G401 (cell line): Measurements from ENCODE around the gene ISY1. TPM values are rescaled to one million over a fixed set of nuclear protein-coding genes. Genes with fewer than 3 reads are reported as not detected.
A peak's percentile ranks its signal among the peaks of the same experiment; 100 is the strongest.
"Not testable (repeated sequence)": the region's sequence is repeated elsewhere in the genome, so short reads cannot be mapped to it uniquely, and the experiment has no call there.

Experiments
- DNase-seq: peaks from one replicate; pipeline ENCODE4 v3.0.0-alpha.2; 2015; ENCODE audit warnings: low spot score
- in situ Hi-C: cut with HindIII; loops from 2 replicates; pipeline ENCODE4 v1.10.0; 2016; ENCODE audit warnings: low sequenced_read_pairs, mixed read lengths
- total RNA-seq: library from RNA; depleted of rRNA; stranded (reverse); fragments of >200 nt; shearing (Covaris generic); gene quantifications from 2 replicates; pipeline ENCODE4 v1.2.3, GENCODE V29; 2014; rRNA removed

ISY1 gene
- total RNA-seq, 1 experiment from 2014 or later, result 64.2 TPM

GRCh38 chr3:129104051-129104450, 56.8 kb downstream of the ISY1 start:
- in situ Hi-C loops, result no loop called here
- DNase-seq, result no peak

- DNase-seq, result no peak
- in situ Hi-C loops, result no loop called here
Measured at GRCh38 chr3:129103296-129103695, 57.6 kb downstream of the ISY1 start.

DNA sequence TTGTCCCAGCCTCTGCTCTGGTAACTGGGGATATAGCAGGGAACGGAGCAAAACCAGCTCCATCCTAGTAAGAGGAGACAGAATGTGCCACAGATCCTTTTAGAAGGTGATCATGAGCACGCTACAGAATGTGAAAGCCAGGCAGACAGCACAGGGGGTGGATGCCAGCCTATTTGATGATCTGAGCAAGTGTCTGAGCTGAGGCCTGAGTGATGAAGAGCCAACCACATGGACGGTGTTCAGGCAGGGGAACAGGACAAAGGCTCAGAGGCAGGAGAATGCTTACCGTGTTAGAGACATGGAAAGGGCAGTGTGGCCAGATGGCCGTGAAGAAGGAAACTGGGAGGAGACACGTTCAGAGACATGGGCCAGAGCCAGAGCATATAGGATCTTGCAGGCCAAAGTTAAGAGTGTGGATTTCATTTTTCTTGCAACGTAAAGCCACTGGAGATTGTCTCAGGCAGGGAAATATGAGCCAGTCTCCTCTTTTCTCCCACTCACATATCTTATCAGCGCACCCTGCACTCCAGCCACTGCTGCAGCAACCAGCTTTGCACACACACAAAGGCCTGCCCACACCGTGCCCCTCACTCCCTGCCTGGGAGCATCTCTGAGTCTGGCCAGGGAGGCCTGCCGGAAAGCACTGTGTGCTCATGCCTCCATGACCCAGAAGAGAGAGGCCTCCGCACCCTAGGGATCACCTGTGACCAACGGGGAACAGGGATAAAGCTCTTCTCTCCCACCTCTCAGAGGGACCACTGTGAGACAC, 59.3 kb downstream of the ISY1 start:
- in situ Hi-C loops, result no loop called here
- peak; percentile 75 for DNase-seq

- DNase-seq, result no peak
- in situ Hi-C loops, result no loop called here
Measured at GRCh38 chr3:129100274-129100673, 60.6 kb downstream of the ISY1 start.

- in situ Hi-C loops, result no loop called here
- no peak for DNase-seq
Measured at GRCh38 chr3:129095285-129095684, 65.6 kb downstream of the ISY1 start.

- in situ Hi-C loops, DNase-seq: not testable (repeated sequence)
Measured at GRCh38 chr3:129088312-129088711, 72.6 kb downstream of the ISY1 start.

GRCh38 chr3:129087904-129088303, 73.0 kb downstream of the ISY1 start:
- in situ Hi-C loops, DNase-seq: not testable (repeated sequence)

DNA sequence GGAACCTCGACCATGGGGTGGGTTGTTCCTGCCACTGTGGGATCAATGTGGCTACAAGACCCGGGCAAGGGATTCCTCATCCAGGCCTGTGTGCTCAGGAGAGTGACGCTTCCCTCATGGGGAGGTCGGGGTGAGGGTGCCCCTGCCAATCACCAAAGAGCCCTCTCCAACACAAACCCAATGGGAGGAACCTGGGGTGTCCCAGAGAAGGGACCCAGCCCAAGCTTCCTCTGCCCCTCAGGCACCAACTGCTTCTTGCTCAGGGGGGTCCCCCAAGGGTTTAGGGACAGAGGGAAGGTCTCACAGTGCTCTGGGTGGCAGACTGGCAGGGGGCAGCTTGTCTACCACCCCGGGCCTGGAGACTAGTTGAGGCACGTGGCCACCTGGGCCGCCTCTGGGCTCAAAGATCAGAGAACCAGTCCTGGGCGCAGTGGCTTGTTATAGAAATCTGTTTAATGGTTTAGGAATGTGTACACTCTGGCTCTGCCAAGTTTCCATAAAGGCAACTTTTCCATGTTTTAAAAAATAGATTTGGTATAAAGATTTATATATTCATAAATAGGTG, 73.6 kb downstream of the ISY1 start:
- no peak for DNase-seq
- in situ Hi-C loops, result no loop called here

DNA sequence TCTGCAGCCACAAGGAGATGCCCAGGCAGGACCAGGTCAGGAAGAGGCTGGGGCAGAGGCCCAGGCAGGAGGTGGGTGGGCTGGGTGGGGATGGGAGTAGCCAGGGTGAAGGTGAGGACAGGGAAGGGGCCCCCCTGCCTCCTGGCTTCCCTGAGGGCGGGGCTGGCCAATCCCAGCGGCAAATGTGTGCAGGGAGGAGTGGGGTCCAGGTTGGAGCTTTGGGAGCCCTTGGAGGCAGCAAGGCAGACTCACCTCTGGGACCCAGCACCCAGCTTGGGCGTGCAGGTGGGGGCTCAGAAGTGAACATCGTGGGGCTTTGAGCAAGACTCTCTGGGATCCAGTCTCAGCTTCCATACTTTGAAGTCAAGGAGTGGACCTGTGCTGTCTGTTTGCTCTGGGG, 75.0 kb downstream of the ISY1 start:
- DNase-seq, result no peak
- in situ Hi-C loops, result no loop called here

GRCh38 chr3:129085165-129085715, 75.6 kb downstream of the ISY1 start:
- in situ Hi-C loops, result no loop called here
- DNase-seq, result no peak

- in situ Hi-C loops, result no loop called here
- DNase-seq, result no peak
Measured at GRCh38 chr3:129084501-129084900, 76.4 kb downstream of the ISY1 start.

DNA sequence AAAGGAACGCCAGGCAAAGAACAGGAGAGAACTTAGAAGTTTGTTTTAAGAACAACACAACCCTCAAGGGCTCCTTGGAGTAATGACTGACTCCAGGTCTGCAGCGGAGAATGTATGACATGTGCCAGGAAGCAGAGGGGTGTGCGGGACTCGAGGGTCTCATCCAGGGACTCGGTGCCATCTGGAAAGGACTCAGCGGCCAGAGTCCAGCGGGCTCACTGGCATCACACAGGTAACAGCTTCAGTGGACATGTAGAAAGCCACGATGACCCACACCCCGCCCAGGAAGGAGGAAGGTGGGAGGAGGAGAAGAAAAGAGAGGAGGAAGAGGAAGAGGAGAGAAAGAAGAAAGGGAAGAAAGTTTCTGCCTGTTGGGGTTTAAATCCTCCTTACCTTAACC, 78.8 kb downstream of the ISY1 start:
- in situ Hi-C loops, result no loop called here

GRCh38 chr3:129081503-129081902, 79.4 kb downstream of the ISY1 start:
- in situ Hi-C loops, result no loop called here
- DNase-seq, result no peak

More for the DNA sequence above, 78.8 kb downstream of the ISY1 start:
- DNase-seq, result no peak

DNA sequence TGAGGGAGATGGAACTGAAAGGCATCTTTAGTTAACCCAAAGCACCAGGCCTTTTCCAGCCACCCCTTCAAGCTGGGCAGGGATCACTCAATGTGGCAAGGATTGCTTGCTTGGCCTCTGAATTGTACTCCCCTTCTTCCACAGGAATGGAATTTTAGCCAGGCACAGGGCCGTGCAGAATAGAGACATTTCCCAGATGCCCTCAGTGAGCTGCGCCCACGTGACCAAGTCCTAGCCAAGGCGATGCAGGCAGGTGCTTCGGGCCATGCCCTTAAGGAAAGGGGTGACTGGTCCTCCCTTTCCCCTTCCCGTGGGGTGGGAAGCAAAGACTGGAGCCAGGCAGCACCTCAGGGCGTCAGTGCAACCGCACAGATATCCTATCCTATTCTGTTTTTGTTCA, 82.4 kb downstream of the ISY1 start:
- in situ Hi-C loops, result no loop called here
- DNase-seq, result no peak

Other genes starting within 250 kb of the ISY1 start
- gene CFAP92, start 167.0 kb downstream of the ISY1 start, total RNA-seq, result not detected in 2 replicates
- gene EFCC1, start 159.8 kb downstream of the ISY1 start, total RNA-seq, result not detected in 2 replicates
- gene GP9, start 100.3 kb downstream of the ISY1 start, total RNA-seq, result not detected in 2 replicates
- 13.0 and 17.5 TPM in 2 replicates for gene RAB43, start 39.3 kb downstream of the ISY1 start, total RNA-seq
- gene CNBP, start 22.8 kb upstream of the ISY1 start, total RNA-seq, result 379 and 384 TPM in 2 replicates
- gene COPG1, start 88.5 kb upstream of the ISY1 start, total RNA-seq, result 36.4 and 68.0 TPM in 2 replicates
- gene HMCES, start 117.8 kb upstream of the ISY1 start, total RNA-seq, result 33.0 and 40.6 TPM in 2 replicates